ENCODE results near the gene MRPL57.

DNA sequence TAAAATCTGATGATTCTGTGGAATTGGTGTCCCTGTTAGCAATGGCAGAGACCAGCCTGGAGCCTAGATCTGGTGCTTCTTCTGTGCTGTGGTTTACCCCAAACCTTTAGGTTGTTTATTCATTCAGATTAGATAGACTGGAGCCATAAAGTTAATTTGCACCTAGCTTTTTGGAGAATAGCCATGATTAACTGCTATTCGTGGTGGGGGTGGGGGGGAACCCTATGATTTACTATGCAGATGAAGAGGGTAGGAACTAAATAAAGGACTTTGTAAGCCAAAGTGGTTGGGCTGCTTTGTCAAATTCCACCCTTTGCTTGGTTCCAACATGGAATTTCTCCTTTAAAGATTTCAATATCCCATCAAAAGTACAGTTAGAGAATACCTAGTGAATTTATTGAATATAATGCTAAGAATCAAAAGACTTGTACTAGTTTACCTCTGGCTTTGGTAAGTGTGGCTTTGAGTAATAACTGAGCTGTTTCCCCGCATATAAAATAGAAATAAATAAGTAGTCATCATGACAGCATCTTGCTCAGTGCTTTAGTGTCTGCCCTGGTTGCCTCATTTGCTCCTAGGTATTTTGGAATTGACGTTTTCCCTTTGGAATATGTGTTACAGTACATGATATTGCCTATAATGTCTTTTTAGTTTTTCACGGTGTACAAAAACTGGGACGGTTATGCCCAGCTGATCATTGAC, 27.8 kb upstream of the MRPL57 start:
- TF ChIP-seq, protein P1, sequence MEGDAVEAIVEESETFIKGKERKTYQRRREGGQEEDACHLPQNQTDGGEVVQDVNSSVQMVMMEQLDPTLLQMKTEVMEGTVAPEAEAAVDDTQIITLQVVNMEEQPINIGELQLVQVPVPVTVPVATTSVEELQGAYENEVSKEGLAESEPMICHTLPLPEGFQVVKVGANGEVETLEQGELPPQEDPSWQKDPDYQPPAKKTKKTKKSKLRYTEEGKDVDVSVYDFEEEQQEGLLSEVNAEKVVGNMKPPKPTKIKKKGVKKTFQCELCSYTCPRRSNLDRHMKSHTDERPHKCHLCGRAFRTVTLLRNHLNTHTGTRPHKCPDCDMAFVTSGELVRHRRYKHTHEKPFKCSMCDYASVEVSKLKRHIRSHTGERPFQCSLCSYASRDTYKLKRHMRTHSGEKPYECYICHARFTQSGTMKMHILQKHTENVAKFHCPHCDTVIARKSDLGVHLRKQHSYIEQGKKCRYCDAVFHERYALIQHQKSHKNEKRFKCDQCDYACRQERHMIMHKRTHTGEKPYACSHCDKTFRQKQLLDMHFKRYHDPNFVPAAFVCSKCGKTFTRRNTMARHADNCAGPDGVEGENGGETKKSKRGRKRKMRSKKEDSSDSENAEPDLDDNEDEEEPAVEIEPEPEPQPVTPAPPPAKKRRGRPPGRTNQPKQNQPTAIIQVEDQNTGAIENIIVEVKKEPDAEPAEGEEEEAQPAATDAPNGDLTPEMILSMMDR (IDR thresholded peaks at IDR 0.05), result no peak
- TF ChIP-seq POLR2A (IDR thresholded peaks at IDR 0.05), result no peak
